Measurements from ENCODE around the gene ATOX1.
A peak's percentile ranks its signal among the peaks of the same experiment; 100 is the strongest.

Gene ATOX1

DNA sequence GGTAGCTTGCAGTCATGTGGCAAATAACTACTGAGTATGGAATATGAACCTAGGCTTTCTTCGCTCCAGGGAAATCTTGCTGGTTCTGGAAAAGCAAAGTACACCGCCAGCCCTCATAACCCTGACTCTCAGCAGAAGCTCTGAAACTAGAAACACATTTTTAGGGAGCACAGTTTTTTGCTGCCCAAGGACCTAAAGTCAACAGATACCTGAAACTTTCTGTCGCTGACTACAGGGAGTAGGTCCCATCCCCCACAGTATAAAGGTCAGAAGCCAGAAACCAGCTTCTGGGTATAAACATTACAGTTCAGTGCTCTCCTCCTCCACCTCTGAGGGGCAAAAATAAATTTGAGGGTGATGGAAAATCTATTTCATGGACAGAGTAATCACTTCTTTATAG lies 3.0 kb downstream of the ATOX1 start:
- H3K27me3 ChIP-seq (ENCODE audit: low read depth, low read length): no peaks in the 10 kb centered on the region
- no peaks in the 10 kb centered on the region for H4K20me1 ChIP-seq (ENCODE audit: insufficient read depth, low read length)
- H3K79me2 ChIP-seq (ENCODE audit: low read length): peaks cover 13% of the 10 kb centered on the region
- H3K4me1 ChIP-seq (ENCODE audit: low read length): peaks cover 23% of the 10 kb centered on the region
- no peak overlapping the region for H3K4me2 ChIP-seq (ENCODE audit: low read length)
- TF ChIP-seq, protein P1, sequence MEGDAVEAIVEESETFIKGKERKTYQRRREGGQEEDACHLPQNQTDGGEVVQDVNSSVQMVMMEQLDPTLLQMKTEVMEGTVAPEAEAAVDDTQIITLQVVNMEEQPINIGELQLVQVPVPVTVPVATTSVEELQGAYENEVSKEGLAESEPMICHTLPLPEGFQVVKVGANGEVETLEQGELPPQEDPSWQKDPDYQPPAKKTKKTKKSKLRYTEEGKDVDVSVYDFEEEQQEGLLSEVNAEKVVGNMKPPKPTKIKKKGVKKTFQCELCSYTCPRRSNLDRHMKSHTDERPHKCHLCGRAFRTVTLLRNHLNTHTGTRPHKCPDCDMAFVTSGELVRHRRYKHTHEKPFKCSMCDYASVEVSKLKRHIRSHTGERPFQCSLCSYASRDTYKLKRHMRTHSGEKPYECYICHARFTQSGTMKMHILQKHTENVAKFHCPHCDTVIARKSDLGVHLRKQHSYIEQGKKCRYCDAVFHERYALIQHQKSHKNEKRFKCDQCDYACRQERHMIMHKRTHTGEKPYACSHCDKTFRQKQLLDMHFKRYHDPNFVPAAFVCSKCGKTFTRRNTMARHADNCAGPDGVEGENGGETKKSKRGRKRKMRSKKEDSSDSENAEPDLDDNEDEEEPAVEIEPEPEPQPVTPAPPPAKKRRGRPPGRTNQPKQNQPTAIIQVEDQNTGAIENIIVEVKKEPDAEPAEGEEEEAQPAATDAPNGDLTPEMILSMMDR (IDR thresholded peaks at IDR 0.05; ENCODE audit: low read depth, low read length): no peak
- TF ChIP-seq EZH2phosphoT487 (IDR thresholded peaks at IDR 0.05; ENCODE audit: low read depth): no peak
- no peak overlapping the region for H2AFZ ChIP-seq (ENCODE audit: low read depth, low read length)
- peaks cover 7% of the 10 kb centered on the region for H3K36me3 ChIP-seq (replicated peaks; ENCODE audit: low read depth, low read length)
- no peak overlapping the region for H3K9ac ChIP-seq (ENCODE audit: low read length)
- H3K4me3 ChIP-seq (ENCODE audit: low read length): no peak overlapping the region
- no peaks in the 10 kb centered on the region for H3K9me3 ChIP-seq (ENCODE audit: insufficient read depth, low read length)
- H3K27ac ChIP-seq (ENCODE audit: low read length): no peak overlapping the region

DNA sequence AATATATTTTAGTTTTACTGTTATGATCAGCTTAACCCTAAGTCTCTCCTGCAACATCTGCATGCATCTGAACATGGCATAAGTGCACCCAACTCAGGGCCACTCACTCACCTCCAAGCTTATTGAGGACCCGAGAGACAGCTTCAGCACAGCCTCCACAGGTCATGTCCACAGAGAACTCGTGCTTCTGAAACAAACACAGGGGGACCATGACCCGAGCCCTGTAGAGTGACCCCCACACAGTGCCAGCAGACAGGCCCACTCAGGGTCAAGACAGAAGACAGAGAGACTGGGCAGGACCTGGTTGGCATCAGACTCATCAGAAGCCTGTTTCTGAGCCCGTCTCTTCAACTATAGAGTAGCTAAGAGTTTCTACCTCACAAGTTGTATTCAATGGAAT lies 6.8 kb downstream of the ATOX1 start:
- Histone ChIP-seq H3K36me3 (replicated peaks; ENCODE audit: low read depth, low read length) (peaks cover 7% of the 10 kb centered on the region), H3K4me3 (ENCODE audit: low read length) (no peak overlapping the region), H2AFZ (ENCODE audit: low read depth, low read length) (no peak overlapping the region), H3K79me2 (ENCODE audit: low read length) (peaks cover 11% of the 10 kb centered on the region), H3K9me3 (ENCODE audit: insufficient read depth, low read length) (no peaks in the 10 kb centered on the region), H3K9ac (ENCODE audit: low read length) (no peak overlapping the region), H4K20me1 (ENCODE audit: insufficient read depth, low read length) (no peaks in the 10 kb centered on the region), H3K4me1 (ENCODE audit: low read length) (peaks cover 23% of the 10 kb centered on the region), H3K27me3 (ENCODE audit: low read depth, low read length) (no peaks in the 10 kb centered on the region), H3K27ac (ENCODE audit: low read length) (no peak overlapping the region), H3K4me2 (ENCODE audit: low read length) (no peak overlapping the region)
- TF ChIP-seq, protein P1 (IDR thresholded peaks at IDR 0.05; ENCODE audit: low read depth, low read length): no peak
- TF ChIP-seq EZH2phosphoT487 (IDR thresholded peaks at IDR 0.05; ENCODE audit: low read depth): no peak

DNA sequence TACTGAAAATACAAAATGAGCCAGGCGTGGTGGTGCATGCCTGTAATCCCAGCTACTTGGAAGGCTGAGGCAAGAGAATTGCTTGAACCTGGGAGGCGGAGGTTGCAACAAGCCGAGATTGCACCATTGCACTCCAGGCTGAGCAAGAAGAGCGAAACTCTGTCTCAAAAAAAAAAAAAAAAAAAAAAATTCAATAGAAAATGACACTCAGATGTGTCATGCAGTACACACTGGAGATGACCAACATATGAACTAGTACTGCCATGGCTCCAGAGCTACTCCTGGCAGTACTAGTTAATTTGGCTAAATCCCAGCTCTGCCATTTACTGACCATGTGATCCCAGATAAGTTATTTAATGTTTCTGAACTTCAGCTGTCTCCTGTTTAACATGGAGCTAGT lies 7.3 kb downstream of the ATOX1 start:
- H3K9me3 ChIP-seq (ENCODE audit: insufficient read depth, low read length): no peaks in the 10 kb centered on the region
- peaks cover 7% of the 10 kb centered on the region for H3K36me3 ChIP-seq (replicated peaks; ENCODE audit: low read depth, low read length)
- no peak overlapping the region for H2AFZ ChIP-seq (ENCODE audit: low read depth, low read length)
- no peaks in the 10 kb centered on the region for H3K27me3 ChIP-seq (ENCODE audit: low read depth, low read length)
- H3K9ac ChIP-seq (ENCODE audit: low read length): no peak overlapping the region
- no peaks in the 10 kb centered on the region for H4K20me1 ChIP-seq (ENCODE audit: insufficient read depth, low read length)
- no peak overlapping the region for H3K27ac ChIP-seq (ENCODE audit: low read length)
- H3K4me1 ChIP-seq (ENCODE audit: low read length): peaks cover 20% of the 10 kb centered on the region
- no peak overlapping the region for H3K4me3 ChIP-seq (ENCODE audit: low read length)
- peaks cover 11% of the 10 kb centered on the region for H3K79me2 ChIP-seq (ENCODE audit: low read length)
- no peak overlapping the region for H3K4me2 ChIP-seq (ENCODE audit: low read length)
- TF ChIP-seq EZH2phosphoT487 (IDR thresholded peaks at IDR 0.05; ENCODE audit: low read depth): no peak
- TF ChIP-seq, protein P1 (IDR thresholded peaks at IDR 0.05; ENCODE audit: low read depth, low read length): no peak

DNA sequence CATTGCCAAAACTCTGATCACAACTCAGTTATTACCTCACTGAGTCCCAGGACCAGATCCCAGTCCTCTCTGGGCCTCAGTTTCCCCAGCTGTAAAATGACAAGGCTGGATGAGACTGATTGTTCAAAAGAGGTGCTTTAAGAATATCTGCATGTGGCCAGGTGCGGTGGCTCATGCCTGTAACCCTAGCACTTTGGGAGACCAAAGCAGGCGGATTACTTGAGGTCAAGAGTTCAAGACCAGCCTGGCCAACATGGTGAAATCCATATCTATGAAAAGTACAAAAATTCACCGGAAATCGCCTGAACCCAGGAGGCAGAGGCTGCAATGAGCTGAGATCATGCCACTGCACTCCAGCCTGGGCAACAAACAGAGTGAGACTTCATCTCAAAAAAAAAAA lies 8.3 kb downstream of the ATOX1 start:
- H3K4me3 ChIP-seq (ENCODE audit: low read length): peak overlapping the region; percentile 70
- H3K9me3 ChIP-seq (ENCODE audit: insufficient read depth, low read length): no peaks in the 10 kb centered on the region
- no peak for TF ChIP-seq EZH2phosphoT487 (IDR thresholded peaks at IDR 0.05; ENCODE audit: low read depth)
- TF ChIP-seq, protein P1 (IDR thresholded peaks at IDR 0.05; ENCODE audit: low read depth, low read length): no peak
- peak overlapping the region; percentile 86 for H3K27ac ChIP-seq (ENCODE audit: low read length)
- peaks cover 9% of the 10 kb centered on the region for H3K36me3 ChIP-seq (replicated peaks; ENCODE audit: low read depth, low read length)
- H3K79me2 ChIP-seq (ENCODE audit: low read length): peaks cover 11% of the 10 kb centered on the region
- H3K4me2 ChIP-seq (ENCODE audit: low read length): peak overlapping the region; percentile 93
- H3K27me3 ChIP-seq (ENCODE audit: low read depth, low read length): no peaks in the 10 kb centered on the region
- H2AFZ ChIP-seq (ENCODE audit: low read depth, low read length): no peak overlapping the region
- peak overlapping the region; percentile 73 for H3K9ac ChIP-seq (ENCODE audit: low read length)
- peaks cover 25% of the 10 kb centered on the region for H3K4me1 ChIP-seq (ENCODE audit: low read length)
- H4K20me1 ChIP-seq (ENCODE audit: insufficient read depth, low read length): no peaks in the 10 kb centered on the region

Data from OCI-LY3 (cell line).